Subcutaneous abdominal adipose tissue (tissue), 5 donors: Measurements from ENCODE around the gene PRKACB.
"Not testable (repeated sequence)": the region's sequence is repeated elsewhere in the genome, so short reads cannot be mapped to it uniquely, and the experiment has no call there.

Experiments used
- H3K27ac ChIP-seq: one replicate; pipeline ENCODE4 v1.7.0; 2013; ENCODE audit warnings: low read depth, mild to moderate bottlenecking, inconsistent platforms, low read length, moderate library complexity
- H3K27me3 ChIP-seq, 5 donors: one replicate each; pipeline ENCODE4 v1.7.0; 2013; ENCODE audit warnings: low read length in 5 of 5, inconsistent platforms in 1 of 5; ENCODE audit not compliant: control insufficient read depth in 5 of 5, insufficient read depth in 4 of 5
- H3K36me3 ChIP-seq, 5 donors: one replicate each; pipeline ENCODE4 v1.7.0; 2013; ENCODE audit warnings: low read length in 5 of 5; ENCODE audit not compliant: control insufficient read depth in 5 of 5, insufficient read depth in 5 of 5
- H3K4me1 ChIP-seq, 5 donors: one replicate each; pipeline ENCODE4 v1.7.0; 2013; ENCODE audit warnings: low read length in 5 of 5, mild to moderate bottlenecking in 3 of 5, moderate library complexity in 1 of 5; ENCODE audit not compliant: control insufficient read depth in 5 of 5, insufficient read depth in 5 of 5
- H3K4me3 ChIP-seq, 5 donors: one replicate each; pipeline ENCODE4 v1.7.0; 2013; ENCODE audit warnings: low read length in 5 of 5, low read depth in 1 of 5
- H3K9ac ChIP-seq, 5 donors: one replicate each; pipeline ENCODE4 v1.7.0; 2013; ENCODE audit warnings: low read length in 5 of 5, mild to moderate bottlenecking in 4 of 5, moderate library complexity in 3 of 5
- H3K9me3 ChIP-seq, 5 donors: one replicate each; pipeline ENCODE4 v1.7.0; 2013; ENCODE audit warnings: low read length in 5 of 5; ENCODE audit not compliant: control insufficient read depth in 5 of 5
- donor health status: healthy.
- donor health status: healthy.
- donor health status: healthy.
- donor health status: healthy.
- donor health status: healthy.

Gene PRKACB

DNA sequence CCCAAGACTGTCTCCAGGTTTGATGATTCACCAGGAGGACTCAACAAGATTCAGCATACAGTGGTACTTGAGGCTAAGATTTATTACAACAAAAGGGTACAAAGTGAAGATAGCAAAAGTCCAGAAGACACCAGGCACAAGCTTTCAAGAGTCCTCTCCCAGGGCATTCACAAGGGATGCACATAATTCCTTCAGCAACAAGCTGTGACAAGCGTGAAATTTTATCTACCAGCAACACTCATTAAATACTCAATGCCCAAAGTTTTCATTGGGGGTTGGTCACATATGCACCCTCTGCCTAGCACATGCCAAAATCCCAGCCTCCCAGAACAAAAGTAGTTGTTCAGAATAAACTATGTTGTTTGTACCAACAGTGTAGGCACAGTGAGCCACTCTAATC lies 62.3 kb downstream of the PRKACB start:
- no peak overlapping the region for H3K9ac ChIP-seq
- no peaks in the 10 kb centered on the region for H3K27me3 ChIP-seq
- H3K27ac ChIP-seq, result no peak overlapping the region
- peaks cover 3 to 28% (median 9%) of the 10 kb centered on the region in 5 donors for H3K36me3 ChIP-seq
- H3K4me1 ChIP-seq, result no peaks in the 10 kb centered on the region
- H3K4me3 ChIP-seq, result no peak overlapping the region
- no peaks in the 10 kb centered on the region for H3K9me3 ChIP-seq

DNA sequence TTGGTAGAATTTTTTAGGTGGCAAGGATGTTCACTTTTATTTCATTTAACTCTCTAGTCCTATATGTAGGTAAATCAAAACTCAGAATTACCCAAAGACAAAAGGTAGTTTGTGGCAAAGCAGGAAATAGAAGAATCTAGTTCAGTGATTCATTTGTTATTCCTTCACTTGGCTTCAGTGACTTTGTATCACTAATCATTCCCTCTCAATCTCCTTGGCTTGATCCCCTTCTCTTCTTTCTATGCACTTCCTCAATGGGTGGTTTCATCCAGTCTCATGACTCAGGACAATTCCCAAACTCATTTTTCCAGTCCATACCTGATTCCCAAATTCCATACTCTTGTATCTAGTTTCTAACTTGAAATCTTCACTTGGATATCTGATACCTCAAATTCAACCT lies 64.9 kb downstream of the PRKACB start:
- H3K9ac ChIP-seq, result no peak overlapping the region
- no peaks in the 10 kb centered on the region for H3K9me3 ChIP-seq
- no peaks in the 10 kb centered on the region for H3K27me3 ChIP-seq
- H3K27ac ChIP-seq, result no peak overlapping the region
- peaks cover 3 to 26% (median 9%) of the 10 kb centered on the region in 5 donors for H3K36me3 ChIP-seq
- H3K4me3 ChIP-seq, result no peak overlapping the region
- no peaks in the 10 kb centered on the region for H3K4me1 ChIP-seq

DNA sequence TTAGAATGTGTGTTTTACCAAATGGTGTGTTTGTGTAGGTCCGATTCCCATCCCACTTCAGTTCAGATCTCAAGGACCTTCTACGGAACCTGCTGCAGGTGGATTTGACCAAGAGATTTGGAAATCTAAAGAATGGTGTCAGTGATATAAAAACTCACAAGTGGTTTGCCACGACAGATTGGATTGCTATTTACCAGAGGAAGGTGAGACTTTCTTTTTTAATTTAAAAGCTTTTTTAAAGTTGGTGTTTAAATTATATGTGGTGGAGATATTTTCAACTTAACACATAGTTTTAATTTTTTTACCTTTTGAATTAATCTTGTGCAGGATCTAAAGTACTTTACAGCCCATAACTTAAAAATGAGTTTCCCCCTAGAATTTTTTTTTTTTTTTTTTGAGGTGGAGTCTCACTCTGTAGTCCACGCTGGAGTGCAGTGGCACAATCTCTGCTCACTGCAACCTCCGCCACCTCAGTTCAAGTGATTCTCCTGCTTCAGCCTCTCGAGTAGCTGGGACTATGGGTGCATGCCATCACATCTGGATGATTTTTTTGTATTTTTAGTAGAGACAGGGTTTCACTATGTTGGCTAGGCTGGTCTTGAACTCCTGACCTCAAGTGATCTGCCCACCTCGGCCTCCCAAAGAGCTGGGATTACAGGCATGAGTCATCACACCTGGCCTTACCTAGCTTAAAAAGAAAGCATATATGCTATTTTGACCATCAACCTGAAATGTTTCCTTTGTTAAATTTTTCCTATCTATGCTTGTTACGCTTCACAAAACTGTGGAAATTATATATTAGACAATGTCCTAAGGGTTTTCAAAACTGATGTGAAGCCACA lies 70.3 kb downstream of the PRKACB start:
- H3K4me3 ChIP-seq, result no peak overlapping the region
- H3K9me3 ChIP-seq, result peaks cover 0 to under 1% (median 0%) of the 10 kb centered on the region in 5 donors
- H3K27me3 ChIP-seq, result no peaks in the 10 kb centered on the region
- no peak overlapping the region for H3K9ac ChIP-seq
- H3K36me3 ChIP-seq, result peaks cover 0 to 19% (median 4%) of the 10 kb centered on the region in 5 donors
- H3K27ac ChIP-seq, result no peak overlapping the region
- no peaks in the 10 kb centered on the region for H3K4me1 ChIP-seq

DNA sequence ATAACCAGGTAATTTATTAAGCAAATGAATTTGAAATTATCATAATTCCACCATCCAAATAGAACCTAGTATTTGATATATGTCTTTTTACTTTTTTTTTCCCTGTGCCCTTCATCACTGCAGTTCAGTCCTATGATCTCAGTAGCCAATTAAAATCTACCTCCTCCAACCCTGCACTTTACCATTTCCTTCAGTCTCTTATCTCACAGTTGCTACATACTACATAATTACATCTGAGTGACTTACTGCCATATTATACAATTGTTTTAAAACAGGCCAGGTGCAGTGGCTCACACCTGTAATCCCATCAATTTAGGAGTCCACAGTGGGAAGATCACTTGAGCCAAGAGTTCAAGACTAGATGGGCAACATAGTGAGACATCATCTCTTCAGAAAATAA lies 73.2 kb downstream of the PRKACB start:
- Histone ChIP-seq H3K9me3 (peaks cover 0 to 5% (median 3%) of the 10 kb centered on the region in 5 donors), H3K4me3 (no peak overlapping the region), H3K9ac (no peak overlapping the region), H3K27me3 (no peaks in the 10 kb centered on the region), H3K27ac (no peak overlapping the region), H3K4me1 (no peaks in the 10 kb centered on the region), H3K36me3 (peaks cover 0 to 15% (median 4%) of the 10 kb centered on the region in 5 donors)

DNA sequence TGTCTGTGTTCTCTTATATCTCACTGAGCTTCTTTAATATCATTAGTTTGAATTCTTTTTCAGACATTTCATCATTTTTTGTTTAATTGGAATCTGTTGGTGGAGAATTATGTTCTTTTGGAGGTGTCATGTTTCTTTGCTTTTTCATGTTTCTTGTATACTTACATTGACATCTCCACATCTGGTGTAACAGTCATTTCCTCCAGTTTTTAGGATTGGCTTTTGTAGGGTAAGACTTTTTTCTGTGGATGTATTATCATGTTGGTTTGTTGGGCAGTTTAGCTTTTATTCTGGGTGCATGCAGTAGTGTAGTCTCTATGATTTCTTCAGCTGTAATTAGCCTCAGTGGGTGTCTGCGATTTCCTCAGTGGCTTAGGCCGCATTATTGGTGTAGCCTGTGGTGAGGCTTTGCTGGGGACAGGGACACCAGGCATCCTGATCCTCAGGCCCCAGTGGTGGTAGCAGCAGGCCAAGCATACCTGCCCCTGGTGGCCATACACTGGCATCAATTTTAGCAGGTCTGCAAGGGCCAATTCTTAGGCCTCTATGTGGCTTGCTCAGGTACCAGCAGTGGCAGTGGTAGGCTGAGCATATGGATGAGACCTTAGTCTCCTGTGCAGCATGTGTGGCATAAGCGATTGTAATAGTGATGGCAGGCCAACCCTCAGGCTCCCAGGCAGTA lies 79.8 kb downstream of the PRKACB start:
- Histone ChIP-seq H3K27me3 (no peaks in the 10 kb centered on the region), H3K4me1 (no peaks in the 10 kb centered on the region), H3K4me3 (no peak overlapping the region), H3K36me3 (peaks cover 0 to 4% (median 0%) of the 10 kb centered on the region in 5 donors), H3K9me3 (peaks cover 0 to 10% (median 3%) of the 10 kb centered on the region in 5 donors), H3K27ac (no peak overlapping the region), H3K9ac (no peak overlapping the region)

DNA sequence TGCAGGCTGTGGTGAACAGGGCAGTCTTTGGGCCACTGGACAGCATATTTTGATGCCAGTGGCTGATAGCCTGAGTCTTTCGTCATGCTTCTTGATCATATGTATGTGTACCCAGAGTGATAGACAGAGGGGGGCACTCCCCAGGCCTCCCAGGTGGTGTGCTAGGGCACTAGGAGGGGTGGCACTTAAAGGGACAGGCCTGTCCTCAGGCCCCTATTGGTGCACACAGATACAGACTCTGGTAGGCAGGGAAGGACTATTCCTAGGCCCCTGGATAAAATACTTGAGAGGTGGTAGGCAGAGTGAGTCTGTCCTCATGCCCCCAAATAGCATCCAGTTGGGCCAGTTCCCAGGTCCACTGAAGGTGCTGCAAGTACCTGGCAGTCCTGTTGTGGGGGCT lies 80.8 kb downstream of the PRKACB start:
- Histone ChIP-seq H3K4me1 (no peaks in the 10 kb centered on the region), H3K9me3 (peaks cover 0 to 5% (median 2%) of the 10 kb centered on the region in 5 donors), H3K4me3 (no peak overlapping the region), H3K27ac (no peak overlapping the region), H3K9ac (no peak overlapping the region), H3K36me3 (no peaks in the 10 kb centered on the region), H3K27me3 (no peaks in the 10 kb centered on the region)

DNA sequence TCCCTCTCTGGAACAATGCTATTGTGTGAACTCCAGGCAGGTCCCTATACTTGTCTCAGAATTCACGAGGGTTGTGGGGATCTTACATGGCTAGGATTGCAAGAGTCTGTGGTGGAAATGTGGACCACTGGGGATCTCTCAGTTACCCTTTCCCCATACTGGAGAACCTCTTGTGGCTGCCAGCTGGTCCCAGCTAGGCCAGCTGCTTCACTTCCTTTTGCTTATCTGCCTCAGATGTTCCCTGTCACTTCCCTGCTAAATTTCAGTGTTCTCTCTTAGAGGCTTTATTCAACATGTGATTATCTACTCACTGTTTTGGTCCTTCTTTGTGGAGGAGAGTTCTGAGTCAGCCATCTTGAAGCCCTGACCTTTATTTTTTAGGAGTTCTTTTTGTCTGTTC lies 81.6 kb downstream of the PRKACB start:
- Histone ChIP-seq H3K36me3 (no peaks in the 10 kb centered on the region), H3K9ac (no peak overlapping the region), H3K4me1 (no peaks in the 10 kb centered on the region), H3K27ac (no peak overlapping the region), H3K4me3 (no peak overlapping the region), H3K27me3 (no peaks in the 10 kb centered on the region), H3K9me3 (peaks cover 0 to 5% (median 0%) of the 10 kb centered on the region in 5 donors)

DNA sequence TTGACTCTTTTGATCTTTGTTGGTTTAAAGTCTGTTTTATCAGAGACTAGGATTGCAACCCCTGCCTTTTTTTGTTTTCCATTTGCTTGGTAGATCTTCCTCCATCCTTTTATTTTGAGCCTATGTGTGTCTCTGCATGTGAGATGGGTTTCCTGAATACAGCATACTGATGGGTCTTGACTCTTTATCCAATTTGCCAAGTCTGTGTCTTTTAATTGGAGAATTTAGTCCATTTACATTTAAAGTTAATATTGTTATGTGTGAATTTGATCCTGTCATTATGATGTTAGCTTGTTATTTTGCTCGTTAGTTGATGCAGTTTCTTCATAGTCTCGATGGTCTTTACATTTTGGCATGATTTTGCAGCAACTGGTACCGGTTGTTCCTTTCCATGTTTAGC lies 88.6 kb downstream of the PRKACB start:
- H3K4me3 ChIP-seq, H3K27ac ChIP-seq, H3K4me1 ChIP-seq: not testable (repeated sequence)

DNA sequence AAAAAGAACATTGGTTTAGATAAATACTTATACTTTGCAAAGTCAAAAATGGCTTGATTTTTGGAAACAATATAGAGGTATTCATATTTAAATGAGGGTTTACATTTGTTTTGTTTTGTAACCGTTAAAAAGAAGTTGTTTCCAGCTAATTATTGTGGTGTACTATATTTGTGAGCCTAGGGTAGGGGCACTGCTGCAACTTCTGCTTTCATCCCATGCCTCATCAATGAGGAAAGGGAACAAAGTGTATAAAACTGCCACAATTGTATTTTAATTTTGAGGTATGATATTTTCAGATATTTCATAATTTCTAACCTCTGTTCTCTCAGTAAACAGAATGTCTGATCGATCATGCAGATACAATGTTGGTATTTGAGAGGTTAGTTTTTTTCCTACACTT lies 92.2 kb downstream of the PRKACB start:
- H3K9me3 ChIP-seq, result no peaks in the 10 kb centered on the region
- H3K27ac ChIP-seq, result no peak overlapping the region
- no peak overlapping the region for H3K4me3 ChIP-seq

More for the DNA sequence above, 88.6 kb downstream of the PRKACB start:
- not testable (repeated sequence) for H3K27me3 ChIP-seq, H3K9me3 ChIP-seq, H3K9ac ChIP-seq
- peaks cover 5 to 16% (median 8%) of the 10 kb centered on the region in 5 donors for H3K36me3 ChIP-seq

DNA sequence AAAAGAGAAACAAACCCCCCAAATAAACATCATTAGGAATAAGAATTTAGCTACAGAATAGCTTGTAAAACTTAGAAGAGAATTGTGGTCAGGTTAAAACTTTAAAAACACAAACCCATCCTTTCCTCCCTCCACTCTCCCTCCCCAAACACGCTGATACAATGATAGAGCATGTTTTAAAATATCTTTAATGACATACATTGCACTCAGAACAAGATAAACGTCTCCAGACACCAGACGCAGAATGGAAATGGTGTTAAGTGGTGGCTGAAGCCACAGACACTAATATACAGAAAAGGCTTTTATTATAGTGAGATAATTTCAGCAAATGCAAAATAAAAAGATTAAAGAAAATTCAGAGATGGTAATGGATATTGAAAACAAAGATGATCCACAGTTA lies 98.6 kb downstream of the PRKACB start:
- Histone ChIP-seq H3K9ac (no peak overlapping the region), H3K27me3 (no peaks in the 10 kb centered on the region), H3K27ac (no peak overlapping the region), H3K4me3 (no peak overlapping the region), H3K36me3 (peaks cover 3 to 12% (median 11%) of the 10 kb centered on the region in 5 donors), H3K4me1 (no peaks in the 10 kb centered on the region), H3K9me3 (no peaks in the 10 kb centered on the region)

More for the DNA sequence above, 92.2 kb downstream of the PRKACB start:
- Histone ChIP-seq H3K9ac (no peak overlapping the region), H3K36me3 (peaks cover 11 to 28% (median 17%) of the 10 kb centered on the region in 5 donors), H3K4me1 (no peaks in the 10 kb centered on the region), H3K27me3 (no peaks in the 10 kb centered on the region)
